Nephron (organoid): ENCODE results near the gene NLGN4X.

ENCODE experiments used
- H3K27ac Mint-ChIP-seq, 3 experiments: 2 replicates each; pipeline ENCODE4 v1.8.0; 2020; ENCODE audit warnings: mixed read lengths in 3 of 3, mild to moderate bottlenecking in 2 of 3, moderate library complexity in 1 of 3
- H3K27me3 Mint-ChIP-seq: 2 replicates; pipeline ENCODE4 v1.8.0; 2021; ENCODE audit warnings: low read depth, mild to moderate bottlenecking, moderate library complexity, mixed read lengths
- H3K36me3 Mint-ChIP-seq: 2 replicates; pipeline ENCODE4 v1.8.0; 2020; ENCODE audit warnings: low read depth, mixed read lengths
- H3K4me1 Mint-ChIP-seq: 2 replicates; pipeline ENCODE4 v1.8.0; 2020; ENCODE audit warnings: mixed read lengths
- H3K4me3 Mint-ChIP-seq, 3 experiments: 2 replicates each; pipeline ENCODE4 v1.8.0; 2020; ENCODE audit warnings: mild to moderate bottlenecking in 3 of 3, mixed read lengths in 3 of 3, moderate library complexity in 2 of 3
- H3K9me3 Mint-ChIP-seq: 2 replicates; pipeline ENCODE4 v1.8.0; 2020; ENCODE audit warnings: mixed read lengths
- CTCF ChIP-seq, 3 experiments: fragments of 200-600 bp; sonication (generic); IDR thresholded peaks; one replicate each; pipeline ENCODE4 v1.5.0; 2021; ENCODE audit warnings: antibody characterized with exemption in 3 of 3; ENCODE audit not compliant: unreplicated experiment in 3 of 3

The NLGN4X gene

GRCh38 chrX:6175914-6176313 lies 52.8 kb downstream of the NLGN4X start:
- Mint-ChIP-seq H3K9me3 (no peaks in the 10 kb centered on the region), H3K4me3 (no peak overlapping the region), H3K4me1 (no peaks in the 10 kb centered on the region), H3K27me3 (no peaks in the 10 kb centered on the region), H3K36me3 (no peaks in the 10 kb centered on the region), H3K27ac (no peak overlapping the region)
- TF ChIP-seq CTCF (IDR thresholded peaks at IDR 0.05; ENCODE audit: unreplicated experiment in 3 of 3) = no peak

- no peaks in the 10 kb centered on the region for H3K36me3 Mint-ChIP-seq
Observed at GRCh38 chrX:6170424-6170823, 58.2 kb downstream of the NLGN4X start.

GRCh38 chrX:6169407-6169806 lies 59.3 kb downstream of the NLGN4X start:
- no peak for TF ChIP-seq CTCF (IDR thresholded peaks at IDR 0.05; ENCODE audit: unreplicated experiment in 3 of 3)
- Mint-ChIP-seq H3K9me3 (no peaks in the 10 kb centered on the region), H3K27me3 (no peaks in the 10 kb centered on the region), H3K4me1 (no peaks in the 10 kb centered on the region), H3K27ac (no peak overlapping the region), H3K36me3 (no peaks in the 10 kb centered on the region), H3K4me3 (no peak overlapping the region)

More at GRCh38 chrX:6170424-6170823, 58.2 kb downstream of the NLGN4X start:
- H3K27ac Mint-ChIP-seq = no peak overlapping the region
- no peaks in the 10 kb centered on the region for H3K27me3 Mint-ChIP-seq
- no peak overlapping the region for H3K4me3 Mint-ChIP-seq
- no peaks in the 10 kb centered on the region for H3K9me3 Mint-ChIP-seq
- no peak for TF ChIP-seq CTCF (IDR thresholded peaks at IDR 0.05; ENCODE audit: unreplicated experiment in 3 of 3)
- H3K4me1 Mint-ChIP-seq = no peaks in the 10 kb centered on the region

- Mint-ChIP-seq H3K9me3 (no peaks in the 10 kb centered on the region), H3K27ac (no peak overlapping the region), H3K4me3 (no peak overlapping the region), H3K36me3 (peaks cover 6% of the 10 kb centered on the region), H3K27me3 (no peaks in the 10 kb centered on the region), H3K4me1 (peaks cover 5% of the 10 kb centered on the region)
- no peak for TF ChIP-seq CTCF (IDR thresholded peaks at IDR 0.05; ENCODE audit: unreplicated experiment in 3 of 3)
Observed at GRCh38 chrX:6163721-6164120, 64.9 kb downstream of the NLGN4X start.

- Mint-ChIP-seq H3K27me3 (no peaks in the 10 kb centered on the region), H3K4me1 (peaks cover 5% of the 10 kb centered on the region), H3K36me3 (peaks cover 7% of the 10 kb centered on the region), H3K4me3 (no peak overlapping the region), H3K27ac (peak overlapping the region; percentile 4 to 65 (median 39)), H3K9me3 (no peaks in the 10 kb centered on the region)
- no peak for TF ChIP-seq CTCF (IDR thresholded peaks at IDR 0.05; ENCODE audit: unreplicated experiment in 3 of 3)
Observed at GRCh38 chrX:6159468-6159867, 69.2 kb downstream of the NLGN4X start.

- H3K36me3 Mint-ChIP-seq = peaks cover 8% of the 10 kb centered on the region
- no peak overlapping the region for H3K4me3 Mint-ChIP-seq
- no peaks in the 10 kb centered on the region for H3K27me3 Mint-ChIP-seq
- H3K27ac Mint-ChIP-seq = no peak overlapping the region
- no peak for TF ChIP-seq CTCF (IDR thresholded peaks at IDR 0.05; ENCODE audit: unreplicated experiment in 3 of 3)
- no peaks in the 10 kb centered on the region for H3K9me3 Mint-ChIP-seq
- H3K4me1 Mint-ChIP-seq = peaks cover 17% of the 10 kb centered on the region
Observed at GRCh38 chrX:6151971-6152370, 76.7 kb downstream of the NLGN4X start.
